Thyroid gland (tissue), 4 donors: Measurements from ENCODE around the gene ABLIM1. TPM values are rescaled to one million over a fixed set of nuclear protein-coding genes. Genes with fewer than 3 reads are reported as not detected.

ENCODE experiments used
- DNase-seq, 2 donors: peaks; one replicate each; pipeline ENCODE4 v3.0.0-alpha.2; 2019
- H3K27ac ChIP-seq, 3 donors: fragments of 200-600 bp; sonication (generic); 1 replicate in 2 of 3; 2 replicates in 1 of 3; pipeline ENCODE4 v1.5.1; 2016 to 2019; ENCODE audit warnings: mild to moderate bottlenecking in 1 of 3, moderate library complexity in 1 of 3
- H3K27me3 ChIP-seq: fragments of 200-600 bp; sonication (generic); one replicate; pipeline ENCODE4 v1.5.1; 2019
- H3K36me3 ChIP-seq, 2 donors: fragments of 200-600 bp; sonication (generic); one replicate each; pipeline ENCODE4 v1.5.1; 2016 to 2019
- H3K4me1 ChIP-seq, 2 donors: fragments of 200-600 bp; sonication (generic); one replicate each; pipeline ENCODE4 v1.5.1; 2017 to 2019
- H3K4me3 ChIP-seq, 3 donors: fragments of 200-600 bp; sonication (generic); replicated peaks in 1 of 3; 1 replicate in 2 of 3; 2 replicates in 1 of 3; pipeline ENCODE4 v1.5.1; 2016; ENCODE audit warnings: mild to moderate bottlenecking in 1 of 3
- H3K9me3 ChIP-seq: fragments of 200-600 bp; sonication (generic); one replicate; pipeline ENCODE4 v1.5.1; 2017
- CTCF ChIP-seq, 6 experiments: fragments of 200-600 bp in 3 of 6; fragments of 450-650 bp in 3 of 6; sonication (generic) in 3 of 6; IDR thresholded peaks; one replicate each; pipeline ENCODE4 v1.5.1; 2016 to 2019; ENCODE audit warnings: antibody characterized with exemption in 6 of 6, mild to moderate bottlenecking in 2 of 6, inconsistent platforms in 1 of 6, moderate library complexity in 1 of 6
- POLR2A ChIP-seq, 2 donors: fragments of 450-650 bp; IDR thresholded peaks; one replicate each; pipeline ENCODE4 v1.6.1; 2017; ENCODE audit warnings: antibody characterized with exemption in 2 of 2, mild to moderate bottlenecking in 2 of 2, moderate library complexity in 1 of 2
- WGBS, 2 donors: methylation state at CpG; one replicate each; pipeline ENCODE4 v1.1.5; 2017; 5-methylcytosine and 5-hydroxymethylcytosine counted together
- intact Hi-C: fragments of 100-400 bp; cut with DNase I; formaldehyde crosslinking; loops from one replicate; pipeline ENCODE4 v1.15.1; 2023
- total RNA-seq, 4 donors: library from RNA; depleted of rRNA; stranded (reverse); fragments of >200 nt; gene quantifications; one replicate each; pipeline ENCODE4 v1.2.3, GENCODE V29; 2016

ABLIM1 gene
- total RNA-seq, 4 donors from 2014 or later: 225 to 404 (median 382) TPM

GRCh38 chr10:114487815-114488536 is 170.1 kb downstream of the ABLIM1 start:
- Histone ChIP-seq H3K9me3 (no peaks in the 10 kb centered on the region), H3K4me3 (no peak overlapping the region), H3K27me3 (no peaks in the 10 kb centered on the region), H3K27ac (peak overlapping the region; percentile 78 to 100 (median 97)), H3K36me3 (peaks cover 8 to 11% of the 10 kb centered on the region in 2 donors), H3K4me1 (peaks cover 73 to 82% of the 10 kb centered on the region in 2 donors)
- intact Hi-C loops: no loop called here
- 90 to 94% methylated on average over 9 of the region's 9 CpGs for WGBS, 2 donors
- TF ChIP-seq POLR2A (IDR thresholded peaks at IDR 0.05) (no peak), CTCF (IDR thresholded peaks at IDR 0.05) (no peak)
- DNase-seq: no peak

GRCh38 chr10:114486938-114487814 is 170.9 kb downstream of the ABLIM1 start:
- peaks cover 8 to 11% of the 10 kb centered on the region in 2 donors for H3K36me3 ChIP-seq
- DNase-seq: peak in 1 of 2 donors; percentile 27
- TF ChIP-seq CTCF (IDR thresholded peaks at IDR 0.05) (peak in 2 of 6 experiments; percentile 6 to 29), POLR2A (IDR thresholded peaks at IDR 0.05) (peak in 1 of 2 donors; percentile 45)
- WGBS, 2 donors: 72 to 73% methylated on average over 10 of the region's 10 CpGs
- peaks cover 70 to 75% of the 10 kb centered on the region in 2 donors for H3K4me1 ChIP-seq
- H3K4me3 ChIP-seq: no peak overlapping the region
- no peaks in the 10 kb centered on the region for H3K9me3 ChIP-seq
- H3K27me3 ChIP-seq: no peaks in the 10 kb centered on the region
- peak overlapping the region; percentile 78 to 100 (median 97) for H3K27ac ChIP-seq
- intact Hi-C loops: no loop called here

- intact Hi-C loops: no loop called here
- Histone ChIP-seq H3K27me3 (no peaks in the 10 kb centered on the region), H3K4me3 (no peak overlapping the region), H3K4me1 (peaks cover 75 to 78% of the 10 kb centered on the region in 2 donors), H3K27ac (peak overlapping the region; percentile 78 to 100 (median 97)), H3K36me3 (peaks cover 8 to 11% of the 10 kb centered on the region in 2 donors), H3K9me3 (no peaks in the 10 kb centered on the region)
- TF ChIP-seq POLR2A (IDR thresholded peaks at IDR 0.05) (peak in 1 of 2 donors; percentile 5), CTCF (IDR thresholded peaks at IDR 0.05) (no peak)
- no peak for DNase-seq
- 54 to 58% methylated on average over 5 of the region's 5 CpGs for WGBS, 2 donors
Observed at GRCh38 chr10:114485696-114486400, 172.2 kb downstream of the ABLIM1 start.

GRCh38 chr10:114483575-114483974 is 174.5 kb downstream of the ABLIM1 start:
- WGBS, 2 donors: 64 to 71% methylated on average over 6 of the region's 6 CpGs
- H3K27ac ChIP-seq: peak overlapping the region; percentile 83 to 100 (median 97)

More at GRCh38 chr10:114483575-114483974, 174.5 kb downstream of the ABLIM1 start:
- Histone ChIP-seq H3K27me3 (no peaks in the 10 kb centered on the region), H3K36me3 (peaks cover 0 to 5% of the 10 kb centered on the region in 2 donors), H3K9me3 (no peaks in the 10 kb centered on the region), H3K4me1 (peaks cover 87 to 93% of the 10 kb centered on the region in 2 donors), H3K4me3 (no peak overlapping the region)
- DNase-seq: peak; percentile 71 to 74
- intact Hi-C loops: no loop called here
- TF ChIP-seq CTCF (IDR thresholded peaks at IDR 0.05) (no peak), POLR2A (IDR thresholded peaks at IDR 0.05) (no peak)
